Medulla oblongata (tissue), 1 donor: ENCODE results near the gene MIA2.

Experiments
- DNase-seq: peaks from one replicate; pipeline ENCODE4 v3.0.0-alpha.2; 2015; ENCODE audit errors: extremely low spot score

The MIA2 gene

GRCh38 chr14:39383026-39383660 lies 149.4 kb downstream of the MIA2 start:
- DNase-seq = no peak

GRCh38 chr14:39383741-39384140 lies 150.0 kb downstream of the MIA2 start:
- no peak for DNase-seq

GRCh38 chr14:39384177-39384576 lies 150.5 kb downstream of the MIA2 start:
- DNase-seq = no peak

GRCh38 chr14:39393289-39393688 lies 159.6 kb downstream of the MIA2 start:
- DNase-seq = no peak

- DNase-seq = no peak
These were observed 162.0 kb downstream of the MIA2 start for GRCh38 chr14:39395555-39396254.

- no peak for DNase-seq
These were observed 162.7 kb downstream of the MIA2 start for GRCh38 chr14:39396448-39396847.

GRCh38 chr14:39398382-39398781 lies 164.7 kb downstream of the MIA2 start:
- no peak for DNase-seq

GRCh38 chr14:39406560-39406959 lies 172.8 kb downstream of the MIA2 start:
- no peak for DNase-seq

GRCh38 chr14:39416072-39416471 lies 182.4 kb downstream of the MIA2 start:
- DNase-seq = no peak

GRCh38 chr14:39417014-39417413 lies 183.3 kb downstream of the MIA2 start:
- DNase-seq = no peak

GRCh38 chr14:39419272-39419671 lies 185.6 kb downstream of the MIA2 start:
- DNase-seq = no peak

GRCh38 chr14:39422243-39422642 lies 188.5 kb downstream of the MIA2 start:
- DNase-seq = no peak

- DNase-seq = no peak
These were observed 190.1 kb downstream of the MIA2 start for GRCh38 chr14:39423793-39424192.

- no peak for DNase-seq
These were observed 192.2 kb downstream of the MIA2 start for GRCh38 chr14:39425947-39426346.

- DNase-seq = peak; percentile 30
These were observed 192.9 kb downstream of the MIA2 start for GRCh38 chr14:39426605-39427004.

GRCh38 chr14:39428118-39428517 lies 194.4 kb downstream of the MIA2 start:
- DNase-seq = no peak

GRCh38 chr14:39430762-39431415 lies 197.2 kb downstream of the MIA2 start:
- peak; percentile 32 for DNase-seq

- peak; percentile 31 for DNase-seq
These were observed 197.9 kb downstream of the MIA2 start for GRCh38 chr14:39431416-39432178.

- peak; percentile 97 for DNase-seq
These were observed 198.5 kb downstream of the MIA2 start, which contains the start of gene FBXO33 for GRCh38 chr14:39432179-39432618. Gene FBXO33 (minus strand): TSS chr14:39432433. CDS start chr14:39432162, 271 bp downstream.

- DNase-seq = peak; percentile 90
These were observed 199.1 kb downstream of the MIA2 start for GRCh38 chr14:39432619-39433451.

GRCh38 chr14:39433452-39433813 lies 199.7 kb downstream of the MIA2 start:
- peak; percentile 26 for DNase-seq
